ENCODE data around the gene ZNF235. TPM values are rescaled to one million over a fixed set of nuclear protein-coding genes. Genes with fewer than 3 reads are reported as not detected.
A peak's percentile ranks its signal among the peaks of the same experiment; 100 is the strongest.

Gene ZNF235
- total RNA-seq, 1 donor from 2014 or later, result 14.4 TPM

DNA sequence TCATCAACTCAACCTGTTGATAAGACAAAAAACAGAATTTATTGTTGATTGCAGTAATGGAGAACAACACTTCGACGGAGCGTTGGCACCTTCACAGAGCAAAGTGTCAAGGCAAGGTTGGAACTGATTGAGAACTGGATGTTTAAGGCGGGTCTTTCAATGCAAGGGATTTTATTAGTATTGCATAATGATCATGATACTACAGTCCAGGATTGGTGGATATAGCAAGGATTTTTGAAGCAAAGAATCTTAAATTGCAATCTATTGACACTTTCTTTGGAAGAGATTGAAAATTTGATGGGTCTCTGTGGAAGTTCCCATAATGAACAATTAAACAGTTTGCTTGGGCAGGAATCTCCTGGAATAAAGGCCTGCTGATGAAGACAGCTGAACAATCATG, 632 bp upstream of the ZNF235 start:
- H3K27me3 Mint-ChIP-seq (ENCODE audit: unreplicated experiment), result peaks cover 2% of the 10 kb centered on the region
- no peak overlapping the region for H3K4me3 Mint-ChIP-seq (ENCODE audit: unreplicated experiment)
- H3K36me3 Mint-ChIP-seq (ENCODE audit: unreplicated experiment), result peaks cover 13% of the 10 kb centered on the region
- peaks cover 2% of the 10 kb centered on the region for H3K4me1 Mint-ChIP-seq (ENCODE audit: low read depth, unreplicated experiment)
- TF ChIP-seq, protein P1, sequence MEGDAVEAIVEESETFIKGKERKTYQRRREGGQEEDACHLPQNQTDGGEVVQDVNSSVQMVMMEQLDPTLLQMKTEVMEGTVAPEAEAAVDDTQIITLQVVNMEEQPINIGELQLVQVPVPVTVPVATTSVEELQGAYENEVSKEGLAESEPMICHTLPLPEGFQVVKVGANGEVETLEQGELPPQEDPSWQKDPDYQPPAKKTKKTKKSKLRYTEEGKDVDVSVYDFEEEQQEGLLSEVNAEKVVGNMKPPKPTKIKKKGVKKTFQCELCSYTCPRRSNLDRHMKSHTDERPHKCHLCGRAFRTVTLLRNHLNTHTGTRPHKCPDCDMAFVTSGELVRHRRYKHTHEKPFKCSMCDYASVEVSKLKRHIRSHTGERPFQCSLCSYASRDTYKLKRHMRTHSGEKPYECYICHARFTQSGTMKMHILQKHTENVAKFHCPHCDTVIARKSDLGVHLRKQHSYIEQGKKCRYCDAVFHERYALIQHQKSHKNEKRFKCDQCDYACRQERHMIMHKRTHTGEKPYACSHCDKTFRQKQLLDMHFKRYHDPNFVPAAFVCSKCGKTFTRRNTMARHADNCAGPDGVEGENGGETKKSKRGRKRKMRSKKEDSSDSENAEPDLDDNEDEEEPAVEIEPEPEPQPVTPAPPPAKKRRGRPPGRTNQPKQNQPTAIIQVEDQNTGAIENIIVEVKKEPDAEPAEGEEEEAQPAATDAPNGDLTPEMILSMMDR (IDR thresholded peaks at IDR 0.05; ENCODE audit: partially characterized antibody, unreplicated experiment), result no peak
- H3K9me3 Mint-ChIP-seq (ENCODE audit: unreplicated experiment), result peaks cover 7% of the 10 kb centered on the region
- H3K27ac Mint-ChIP-seq (ENCODE audit: unreplicated experiment), result no peak overlapping the region
- no peak for DNase-seq

DNA sequence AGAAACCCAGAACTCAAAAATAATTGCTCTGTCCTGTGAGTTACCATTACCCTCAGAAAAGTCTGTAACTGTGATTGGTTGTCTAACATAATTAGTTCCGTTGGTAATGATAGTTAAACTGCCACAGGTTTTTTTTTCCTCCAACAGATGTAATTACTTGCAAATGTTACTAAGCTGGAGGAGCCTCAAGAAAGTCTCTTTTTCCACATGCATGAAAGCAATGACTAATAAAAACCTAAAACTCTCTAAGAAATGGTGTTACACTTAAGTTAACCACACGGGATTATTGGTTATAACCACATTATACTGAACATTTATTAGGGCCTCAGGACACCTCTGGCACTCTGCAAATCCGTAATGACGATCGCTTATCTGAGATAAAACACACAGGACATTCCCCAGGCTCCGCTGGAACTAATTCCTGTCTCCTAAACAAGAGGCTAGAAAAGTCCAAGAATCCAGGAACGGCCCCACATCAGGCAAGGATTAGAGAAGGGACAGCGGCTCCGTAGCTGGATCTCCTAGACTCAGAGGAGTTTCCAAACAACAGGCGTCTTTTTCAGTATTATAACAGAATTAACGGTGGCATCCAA, 753 bp downstream of the ZNF235 start:
- Mint-ChIP-seq H3K27me3 (ENCODE audit: unreplicated experiment) (peaks cover 2% of the 10 kb centered on the region), H3K4me1 (ENCODE audit: low read depth, unreplicated experiment) (peaks cover 2% of the 10 kb centered on the region), H3K27ac (ENCODE audit: unreplicated experiment) (peak overlapping the region; percentile 85), H3K36me3 (ENCODE audit: unreplicated experiment) (peaks cover 13% of the 10 kb centered on the region), H3K4me3 (ENCODE audit: unreplicated experiment) (peak overlapping the region; percentile 98), H3K9me3 (ENCODE audit: unreplicated experiment) (peaks cover 7% of the 10 kb centered on the region)
- no peak for DNase-seq
- TF ChIP-seq, protein P1 (IDR thresholded peaks at IDR 0.05; ENCODE audit: partially characterized antibody, unreplicated experiment), result no peak

DNA sequence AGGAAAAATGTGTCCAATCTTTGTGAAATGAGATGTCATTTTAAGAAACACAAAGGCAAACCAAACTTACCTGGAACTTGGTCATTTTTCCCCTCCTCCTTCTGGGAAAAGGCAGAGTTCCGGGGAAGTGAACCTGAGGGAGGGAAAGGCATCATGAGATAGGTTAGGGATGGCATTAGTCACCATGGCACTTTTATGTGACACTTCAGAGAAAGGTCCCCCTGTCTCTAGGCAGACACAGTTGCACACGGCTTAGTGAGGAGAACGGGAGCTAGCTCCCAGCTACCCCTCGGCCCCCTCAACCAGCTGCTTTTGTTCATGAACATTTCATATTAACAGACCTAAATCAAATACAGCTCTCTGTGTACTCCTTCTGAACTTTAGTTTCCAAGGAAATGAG, 1.5 kb downstream of the ZNF235 start:
- H3K4me3 Mint-ChIP-seq (ENCODE audit: unreplicated experiment), result peak overlapping the region; percentile 98
- H3K9me3 Mint-ChIP-seq (ENCODE audit: unreplicated experiment), result peaks cover 4% of the 10 kb centered on the region
- no peak for DNase-seq
- H3K36me3 Mint-ChIP-seq (ENCODE audit: unreplicated experiment), result peaks cover 17% of the 10 kb centered on the region
- H3K27me3 Mint-ChIP-seq (ENCODE audit: unreplicated experiment), result no peaks in the 10 kb centered on the region
- no peak overlapping the region for H3K27ac Mint-ChIP-seq (ENCODE audit: unreplicated experiment)
- H3K4me1 Mint-ChIP-seq (ENCODE audit: low read depth, unreplicated experiment), result peaks cover 2% of the 10 kb centered on the region
- TF ChIP-seq, protein P1 (IDR thresholded peaks at IDR 0.05; ENCODE audit: partially characterized antibody, unreplicated experiment), result no peak

DNA sequence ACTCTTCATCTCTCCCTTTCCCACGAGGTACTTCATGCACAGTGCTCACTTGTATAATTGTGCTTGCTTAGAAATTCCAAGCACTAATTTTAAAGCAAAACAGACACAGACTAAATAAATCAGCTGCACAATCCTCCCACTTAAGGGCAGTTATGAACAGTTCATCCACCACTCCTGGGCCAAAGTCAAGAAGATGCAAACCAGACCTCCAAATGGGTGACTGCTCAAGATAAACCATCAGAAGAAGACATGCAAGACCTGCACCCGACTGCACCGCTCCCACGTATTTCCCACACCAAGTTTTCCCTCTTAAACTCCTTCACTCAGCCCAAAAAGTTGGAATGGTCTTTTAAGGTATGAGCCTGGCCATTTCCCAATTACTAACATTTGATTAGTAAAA, 19.9 kb downstream of the ZNF235 start:
- Mint-ChIP-seq H3K4me1 (ENCODE audit: low read depth, unreplicated experiment) (no peaks in the 10 kb centered on the region), H3K36me3 (ENCODE audit: unreplicated experiment) (peaks cover 31% of the 10 kb centered on the region), H3K9me3 (ENCODE audit: unreplicated experiment) (peaks cover 2% of the 10 kb centered on the region), H3K4me3 (ENCODE audit: unreplicated experiment) (no peak overlapping the region), H3K27ac (ENCODE audit: unreplicated experiment) (no peak overlapping the region), H3K27me3 (ENCODE audit: unreplicated experiment) (peaks cover 3% of the 10 kb centered on the region)
- no peak for DNase-seq
- TF ChIP-seq, protein P1 (IDR thresholded peaks at IDR 0.05; ENCODE audit: partially characterized antibody, unreplicated experiment), result no peak

DNA sequence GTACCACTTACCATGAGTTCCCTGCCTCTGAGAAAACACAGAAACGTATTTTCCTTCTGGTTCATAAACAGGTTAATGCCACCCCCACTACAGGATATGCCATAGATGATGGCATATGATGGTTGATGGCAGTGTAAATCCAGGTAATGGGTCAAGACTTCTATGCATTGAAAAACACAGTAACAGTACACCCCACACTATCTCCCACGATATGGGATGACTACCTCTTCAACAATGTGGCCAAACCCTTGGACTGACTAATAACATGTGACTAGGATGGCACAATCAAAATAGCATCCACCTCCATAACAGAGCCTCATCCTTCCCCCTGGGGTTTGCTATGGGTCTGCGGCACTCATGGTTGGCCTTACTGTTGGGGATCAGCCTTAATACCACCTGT, 22.0 kb downstream of the ZNF235 start:
- Mint-ChIP-seq H3K4me3 (ENCODE audit: unreplicated experiment) (no peak overlapping the region), H3K4me1 (ENCODE audit: low read depth, unreplicated experiment) (no peaks in the 10 kb centered on the region), H3K9me3 (ENCODE audit: unreplicated experiment) (peaks cover 2% of the 10 kb centered on the region), H3K27me3 (ENCODE audit: unreplicated experiment) (peaks cover 5% of the 10 kb centered on the region), H3K36me3 (ENCODE audit: unreplicated experiment) (peaks cover 31% of the 10 kb centered on the region), H3K27ac (ENCODE audit: unreplicated experiment) (no peak overlapping the region)
- no peak for DNase-seq
- TF ChIP-seq, protein P1 (IDR thresholded peaks at IDR 0.05; ENCODE audit: partially characterized antibody, unreplicated experiment), result no peak

Measured in glutamatergic neuron (in vitro differentiated cells).